ENCODE data around the gene MAML2. TPM values are rescaled to one million over a fixed set of nuclear protein-coding genes. Genes with fewer than 3 reads are reported as not detected.

Gene MAML2
- total RNA-seq, 2 experiments from 2014 or later, result 19.2 to 19.3 TPM

GRCh38 chr11:96045622-96046456 lies 297.2 kb downstream of the MAML2 start:
- H3K27ac Mint-ChIP-seq, result no peak overlapping the region
- ChIA-PET POLR2A (no interaction called here), CTCF (interaction anchor here (0.5 kb wide), 1 partner anchor 23 kb away, joined by 4 read pairs; no protein-coding TSS in a partner anchor)
- H3K4me1 Mint-ChIP-seq, result peaks cover 8% of the 10 kb centered on the region
- DNase-seq, result no peak
- H3K9me3 Mint-ChIP-seq, result no peaks in the 10 kb centered on the region
- peaks cover 18% of the 10 kb centered on the region for H3K36me3 Mint-ChIP-seq (ENCODE audit: low read depth)
- no peak overlapping the region for H3K4me3 Mint-ChIP-seq
- H3K27me3 Mint-ChIP-seq, result no peaks in the 10 kb centered on the region

GRCh38 chr11:96044747-96045146 lies 298.2 kb downstream of the MAML2 start:
- Mint-ChIP-seq H3K27me3 (no peaks in the 10 kb centered on the region), H3K27ac (no peak overlapping the region), H3K9me3 (no peaks in the 10 kb centered on the region), H3K4me1 (peaks cover 8% of the 10 kb centered on the region), H3K4me3 (no peak overlapping the region), H3K36me3 (ENCODE audit: low read depth) (peaks cover 11% of the 10 kb centered on the region)
- DNase-seq, result no peak
- POLR2A ChIA-PET, result interaction anchor here (1.3 kb wide), 1 partner anchor 12 kb away, joined by 3 read pairs; no protein-coding TSS in a partner anchor
- CTCF ChIA-PET, result no interaction called here

- Mint-ChIP-seq H3K9me3 (no peaks in the 10 kb centered on the region), H3K4me1 (peaks cover 8% of the 10 kb centered on the region), H3K4me3 (no peak overlapping the region), H3K27ac (no peak overlapping the region), H3K36me3 (ENCODE audit: low read depth) (peaks cover 11% of the 10 kb centered on the region), H3K27me3 (no peaks in the 10 kb centered on the region)
- ChIA-PET POLR2A (interaction anchor here (1.3 kb wide), 1 partner anchor 11 kb away, joined by 3 read pairs; no protein-coding TSS in a partner anchor), CTCF (no interaction called here)
- no peak for DNase-seq
Observed at GRCh38 chr11:96044311-96044710, 298.7 kb downstream of the MAML2 start.

GRCh38 chr11:96043291-96043690 lies 299.7 kb downstream of the MAML2 start:
- no peak overlapping the region for H3K27ac Mint-ChIP-seq
- DNase-seq, result no peak
- ChIA-PET CTCF (no interaction called here), POLR2A (no interaction called here)
- H3K27me3 Mint-ChIP-seq, result no peaks in the 10 kb centered on the region
- peaks cover 8% of the 10 kb centered on the region for H3K4me1 Mint-ChIP-seq
- peaks cover 11% of the 10 kb centered on the region for H3K36me3 Mint-ChIP-seq (ENCODE audit: low read depth)
- H3K4me3 Mint-ChIP-seq, result no peak overlapping the region
- no peaks in the 10 kb centered on the region for H3K9me3 Mint-ChIP-seq

- no peaks in the 10 kb centered on the region for H3K4me1 Mint-ChIP-seq
Observed at GRCh38 chr11:96038046-96038445, 304.9 kb downstream of the MAML2 start.

GRCh38 chr11:96037405-96037949 lies 305.5 kb downstream of the MAML2 start:
- no peak overlapping the region for H3K27ac Mint-ChIP-seq
- H3K9me3 Mint-ChIP-seq, result no peaks in the 10 kb centered on the region
- POLR2A ChIA-PET, result no interaction called here
- no peak overlapping the region for H3K4me3 Mint-ChIP-seq
- no peaks in the 10 kb centered on the region for H3K27me3 Mint-ChIP-seq
- H3K36me3 Mint-ChIP-seq (ENCODE audit: low read depth), result peaks cover 9% of the 10 kb centered on the region
- CTCF ChIA-PET, result no interaction called here
- DNase-seq, result no peak
- H3K4me1 Mint-ChIP-seq, result no peaks in the 10 kb centered on the region

More at GRCh38 chr11:96038046-96038445, 304.9 kb downstream of the MAML2 start:
- Mint-ChIP-seq H3K27me3 (no peaks in the 10 kb centered on the region), H3K4me3 (no peak overlapping the region), H3K27ac (no peak overlapping the region), H3K9me3 (no peaks in the 10 kb centered on the region), H3K36me3 (ENCODE audit: low read depth) (peaks cover 9% of the 10 kb centered on the region)
- DNase-seq, result no peak
- POLR2A ChIA-PET, result no interaction called here
- CTCF ChIA-PET, result no interaction called here

GRCh38 chr11:96036863-96037262 lies 306.1 kb downstream of the MAML2 start:
- Mint-ChIP-seq H3K4me3 (no peak overlapping the region), H3K9me3 (no peaks in the 10 kb centered on the region), H3K4me1 (no peaks in the 10 kb centered on the region), H3K27ac (no peak overlapping the region), H3K36me3 (ENCODE audit: low read depth) (peaks cover 9% of the 10 kb centered on the region), H3K27me3 (no peaks in the 10 kb centered on the region)
- ChIA-PET POLR2A (no interaction called here), CTCF (no interaction called here)
- no peak for DNase-seq

- H3K36me3 Mint-ChIP-seq (ENCODE audit: low read depth), result peaks cover 9% of the 10 kb centered on the region
- no peak overlapping the region for H3K27ac Mint-ChIP-seq
- no peaks in the 10 kb centered on the region for H3K4me1 Mint-ChIP-seq
- POLR2A ChIA-PET, result interaction anchor here (1.1 kb wide), 1 partner anchor 16 kb away, joined by 3 read pairs; no protein-coding TSS in a partner anchor
- CTCF ChIA-PET, result no interaction called here
- no peaks in the 10 kb centered on the region for H3K27me3 Mint-ChIP-seq
- DNase-seq, result no peak
- no peak overlapping the region for H3K4me3 Mint-ChIP-seq
- no peaks in the 10 kb centered on the region for H3K9me3 Mint-ChIP-seq
Observed at GRCh38 chr11:96035740-96036078, 307.3 kb downstream of the MAML2 start.

- ChIA-PET POLR2A (interaction anchor here (1.1 kb wide), 1 partner anchor 15 kb away, joined by 3 read pairs; no protein-coding TSS in a partner anchor), CTCF (interaction anchor here (1.0 to 1.5 kb wide), 3 partner anchors 20 to 307 kb away, joined by 3 to 7 read pairs (median 3); no protein-coding TSS in a partner anchor)
- peaks cover 9% of the 10 kb centered on the region for H3K36me3 Mint-ChIP-seq (ENCODE audit: low read depth)
Observed at GRCh38 chr11:96035031-96035739, 307.8 kb downstream of the MAML2 start.

GRCh38 chr11:96033599-96033998 lies 309.4 kb downstream of the MAML2 start:
- no peaks in the 10 kb centered on the region for H3K4me1 Mint-ChIP-seq
- CTCF ChIA-PET, result interaction anchor here (1.4 kb wide), 1 partner anchor 53 kb away, joined by 3 read pairs; no protein-coding TSS in a partner anchor
- peaks cover 11% of the 10 kb centered on the region for H3K36me3 Mint-ChIP-seq (ENCODE audit: low read depth)
- no peaks in the 10 kb centered on the region for H3K9me3 Mint-ChIP-seq
- POLR2A ChIA-PET, result interaction anchor here (1.4 kb wide), 1 partner anchor 11 kb away, joined by 3 read pairs; no protein-coding TSS in a partner anchor
- no peak overlapping the region for H3K27ac Mint-ChIP-seq
- no peak overlapping the region for H3K4me3 Mint-ChIP-seq
- no peaks in the 10 kb centered on the region for H3K27me3 Mint-ChIP-seq
- DNase-seq, result no peak

More at GRCh38 chr11:96035031-96035739, 307.8 kb downstream of the MAML2 start:
- no peaks in the 10 kb centered on the region for H3K9me3 Mint-ChIP-seq
- no peak overlapping the region for H3K4me3 Mint-ChIP-seq
- no peak for DNase-seq
- H3K27ac Mint-ChIP-seq, result no peak overlapping the region
- no peaks in the 10 kb centered on the region for H3K4me1 Mint-ChIP-seq
- no peaks in the 10 kb centered on the region for H3K27me3 Mint-ChIP-seq

GRCh38 chr11:96033095-96033494 lies 309.9 kb downstream of the MAML2 start:
- ChIA-PET CTCF (no interaction called here), POLR2A (interaction anchor here (1.4 kb wide), 1 partner anchor 11 kb away, joined by 3 read pairs; no protein-coding TSS in a partner anchor)
- no peak for DNase-seq
- Mint-ChIP-seq H3K27me3 (no peaks in the 10 kb centered on the region), H3K36me3 (ENCODE audit: low read depth) (peaks cover 11% of the 10 kb centered on the region), H3K4me1 (no peaks in the 10 kb centered on the region), H3K9me3 (no peaks in the 10 kb centered on the region), H3K27ac (no peak overlapping the region), H3K4me3 (no peak overlapping the region)

GRCh38 chr11:96028746-96029145 lies 314.2 kb downstream of the MAML2 start:
- Mint-ChIP-seq H3K27ac (no peak overlapping the region), H3K4me3 (no peak overlapping the region), H3K27me3 (no peaks in the 10 kb centered on the region), H3K4me1 (peaks cover 3% of the 10 kb centered on the region), H3K36me3 (ENCODE audit: low read depth) (peaks cover 11% of the 10 kb centered on the region), H3K9me3 (no peaks in the 10 kb centered on the region)
- no peak for DNase-seq
- ChIA-PET CTCF (no interaction called here), POLR2A (no interaction called here)

GRCh38 chr11:96027021-96027420 lies 316.0 kb downstream of the MAML2 start:
- Mint-ChIP-seq H3K27me3 (no peaks in the 10 kb centered on the region), H3K9me3 (no peaks in the 10 kb centered on the region), H3K4me3 (no peak overlapping the region), H3K36me3 (ENCODE audit: low read depth) (peaks cover 5% of the 10 kb centered on the region), H3K27ac (no peak overlapping the region), H3K4me1 (peaks cover 3% of the 10 kb centered on the region)
- ChIA-PET CTCF (interaction anchor here (0.6 to 0.7 kb wide), 2 partner anchors 52 to 1603 kb away, joined by 3 to 4 read pairs; no protein-coding TSS in a partner anchor), POLR2A (interaction anchor here (1.2 kb wide), 1 partner anchor 12 kb away, joined by 3 read pairs; no protein-coding TSS in a partner anchor)
- DNase-seq, result no peak

Measured in activated CD4-positive, alpha-beta memory T cell treated with anti-CD3 and anti-CD28 coated beads, Interleukin-2, amount 10 ng/mL, durations not matched to agents 7 days and 5 days (primary cell).